NCI-H187 treated with DMSO at 0.1 percent for 48 hours (cell line): ENCODE data around the gene SERP1.
A peak's percentile ranks its signal among the peaks of the same experiment; 100 is the strongest.
"Not testable (repeated sequence)": the region's sequence is repeated elsewhere in the genome, so short reads cannot be mapped to it uniquely, and the experiment has no call there.

ENCODE experiments used
- DNase-seq: peaks from one replicate; lab custom pipeline; 2025; lab: John Stamatoyannopoulos, UW

The SERP1 gene

DNA sequence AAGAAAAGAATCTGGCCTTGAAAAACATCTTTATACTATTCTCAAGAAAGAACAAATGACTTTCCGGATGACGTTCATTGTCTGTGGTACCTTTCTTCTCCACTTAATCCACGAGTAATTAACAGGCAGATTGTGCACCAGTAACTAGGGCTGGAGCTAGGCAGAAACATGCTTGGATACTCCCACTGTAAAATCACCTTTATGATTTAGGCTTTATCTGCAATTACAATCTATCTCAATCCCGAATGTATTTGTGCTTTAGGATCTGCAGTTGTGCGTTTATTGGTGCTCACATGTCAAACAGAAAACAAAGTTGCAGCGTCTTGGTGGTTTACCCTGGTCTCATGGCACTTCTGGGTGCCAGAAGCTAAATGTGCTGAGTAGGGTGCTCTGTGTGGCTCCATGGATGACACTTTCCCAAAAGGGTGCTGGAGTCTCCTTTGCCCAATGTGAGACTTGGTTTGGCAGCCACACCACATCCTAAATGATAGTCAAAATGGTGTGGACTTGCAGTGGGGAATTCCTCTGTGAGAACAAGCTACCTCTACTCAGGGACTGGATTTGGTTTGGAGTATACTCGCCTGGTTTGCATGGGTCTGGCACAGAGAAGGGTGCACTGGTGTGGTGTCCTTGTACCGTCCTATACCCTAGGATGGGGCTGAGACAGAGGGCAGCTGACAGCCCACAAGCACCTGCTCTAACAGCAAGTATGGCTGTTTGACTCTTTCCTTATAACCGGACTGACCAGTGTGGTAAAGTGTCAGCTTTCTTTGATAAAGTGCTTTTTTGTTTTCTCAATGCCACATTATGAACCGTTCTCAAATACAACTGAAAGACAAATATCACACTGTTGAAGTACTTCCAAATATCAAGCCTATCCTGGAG, 7.7 kb downstream of the SERP1 start:
- no peak for DNase-seq

DNA sequence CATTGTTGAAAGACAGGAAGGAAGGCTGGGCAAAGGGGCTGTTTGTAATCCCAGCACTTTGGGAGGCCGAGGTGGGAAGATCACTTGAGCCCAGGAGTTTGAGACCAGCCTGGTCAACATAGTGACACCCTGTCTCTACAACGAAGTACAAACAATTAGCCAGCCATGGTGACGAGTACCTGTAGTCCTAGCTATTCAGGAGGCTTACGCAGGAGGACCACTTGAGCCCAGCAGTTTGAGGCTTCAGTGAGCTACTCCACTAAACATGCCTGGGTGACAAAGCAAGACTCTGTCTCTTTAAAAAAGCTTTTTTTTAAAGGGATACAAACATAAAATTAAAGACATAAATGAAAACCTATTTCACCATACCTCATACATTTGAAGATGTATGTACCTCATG, 11.1 kb downstream of the SERP1 start:
- DNase-seq: no peak

DNA sequence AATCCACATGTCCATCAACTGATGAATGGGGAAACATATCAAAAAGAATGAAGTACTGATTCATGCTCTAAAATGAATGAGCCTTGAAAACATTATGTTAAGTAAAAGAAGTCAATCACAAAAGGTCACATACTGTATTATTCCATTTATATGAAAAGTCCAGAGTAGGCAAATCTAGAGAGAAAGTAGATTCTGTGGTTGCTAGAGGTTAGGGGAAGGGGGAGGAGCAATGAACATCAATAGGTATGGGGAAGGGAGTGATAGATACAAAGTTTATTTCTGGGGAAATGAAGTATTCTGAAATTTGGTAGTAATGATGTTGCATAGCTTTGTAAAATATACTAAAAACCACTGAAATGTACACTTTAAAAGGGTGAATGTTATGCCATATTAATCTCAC, 14.5 kb downstream of the SERP1 start:
- no peak for DNase-seq

DNA sequence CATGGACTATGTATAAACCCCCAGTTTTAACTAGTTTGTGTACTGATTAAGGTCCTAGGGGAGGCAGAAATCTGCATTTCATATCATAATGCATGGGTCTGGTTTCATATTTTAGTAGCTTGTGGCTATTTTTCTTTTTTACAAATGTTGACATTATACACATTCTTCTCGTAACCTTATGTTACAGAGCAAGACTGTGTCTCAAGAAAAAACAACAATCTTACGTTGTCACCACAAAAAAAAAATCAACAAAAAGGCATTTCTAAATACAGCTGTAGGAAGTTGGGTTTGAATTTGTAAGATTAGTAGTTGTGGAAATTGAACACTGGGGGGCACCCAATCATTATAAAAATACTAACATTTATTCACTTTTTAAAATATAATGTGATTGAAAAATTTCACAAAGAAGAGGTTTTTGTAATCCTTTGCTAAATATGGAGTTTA, 17.9 kb downstream of the SERP1 start:
- no peak for DNase-seq

DNA sequence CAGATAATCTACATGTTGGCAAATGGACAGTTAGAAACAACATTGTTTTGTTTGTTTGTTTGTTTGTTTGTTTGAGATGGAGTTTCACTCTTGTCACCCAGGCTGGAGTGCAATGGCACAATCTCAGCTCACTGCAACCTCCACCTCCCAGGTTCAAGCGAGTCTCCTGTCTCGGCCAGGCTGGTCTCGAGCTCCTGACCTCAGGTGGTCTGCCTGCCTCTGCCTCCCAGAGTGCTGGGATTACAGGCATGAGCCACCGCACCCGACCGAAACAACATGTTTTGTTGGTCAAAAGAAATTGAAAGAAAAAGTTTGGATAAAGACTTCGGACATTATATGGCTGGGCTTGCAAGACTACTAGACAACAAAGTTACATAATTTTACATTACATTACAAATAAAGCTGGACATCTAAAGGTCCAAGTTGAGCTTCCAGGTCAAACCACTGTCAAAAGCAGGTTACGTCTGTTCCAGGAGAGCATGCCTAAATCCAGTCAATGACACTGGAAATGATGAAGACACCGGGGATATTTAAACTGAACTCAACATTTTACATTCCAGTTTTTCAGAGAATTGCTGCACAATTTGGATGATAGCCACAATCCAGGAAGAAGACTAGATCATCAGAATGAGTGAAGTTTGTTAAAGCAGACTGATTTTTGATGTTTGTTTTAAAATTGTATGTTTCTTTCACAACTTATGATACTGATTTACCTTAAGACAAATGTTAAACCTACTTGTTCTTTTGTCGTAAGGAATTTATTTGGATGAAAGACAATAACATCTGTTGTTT, 18.6 kb downstream of the SERP1 start:
- DNase-seq: no peak

DNA sequence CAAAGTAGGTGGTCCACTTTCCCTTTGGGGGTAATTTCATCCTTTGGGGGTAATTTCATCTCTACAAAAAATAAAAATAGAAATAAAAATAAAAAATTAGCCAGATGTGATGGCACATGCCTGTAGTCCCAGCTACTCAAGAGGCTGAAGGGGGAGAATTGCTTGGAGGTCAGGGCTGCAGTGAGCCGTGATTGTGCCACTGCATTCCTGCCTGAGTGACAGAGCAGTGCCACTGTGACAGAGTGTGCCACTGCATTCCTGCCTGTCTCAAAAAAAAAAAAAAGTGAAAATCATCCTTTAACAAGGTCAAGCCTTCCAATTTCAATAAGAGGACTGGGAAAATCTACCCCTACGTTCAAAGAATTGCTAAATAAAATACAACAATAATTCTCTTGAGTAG, 22.8 kb downstream of the SERP1 start:
- no peak for DNase-seq

DNA sequence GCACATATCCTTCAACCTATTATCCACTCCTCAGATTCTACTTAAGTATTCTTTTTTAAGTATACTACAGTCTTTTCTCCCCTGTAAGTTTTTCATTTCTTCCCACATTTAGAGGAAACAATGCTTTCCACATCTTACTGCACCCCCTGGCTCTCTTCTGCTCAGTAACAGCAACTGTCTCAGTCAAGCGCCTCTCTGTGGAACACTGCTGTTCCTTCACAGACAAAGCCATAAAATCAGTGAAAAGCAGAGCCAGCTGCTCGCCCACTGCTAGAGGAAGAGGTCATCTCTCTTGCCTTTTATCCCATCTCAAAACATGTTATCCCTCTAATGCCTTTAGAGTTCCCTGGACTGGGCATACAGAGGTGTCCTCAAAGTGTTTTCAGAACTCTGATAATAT, 24.8 kb downstream of the SERP1 start:
- DNase-seq: no peak

DNA sequence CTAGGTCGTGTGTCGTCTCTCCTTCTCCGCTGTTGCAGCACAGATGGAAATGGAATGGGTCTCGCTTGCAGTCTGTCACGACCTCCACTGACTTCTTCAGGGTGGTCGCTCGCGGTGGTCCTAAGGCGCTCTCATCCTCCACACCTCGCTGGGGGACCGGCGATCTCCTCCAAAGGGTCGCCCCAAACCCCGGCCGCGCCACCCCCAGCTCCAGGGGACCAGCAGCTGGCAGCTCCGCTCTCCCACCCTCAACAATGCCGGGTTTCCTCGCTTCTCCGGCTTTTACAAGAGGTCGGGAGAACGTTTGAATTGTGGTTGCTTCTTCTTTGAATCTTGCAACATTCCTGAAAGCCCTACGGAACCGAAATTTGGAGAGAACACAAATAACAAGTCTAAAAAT, 25.9 kb downstream of the SERP1 start:
- DNase-seq: no peak

DNA sequence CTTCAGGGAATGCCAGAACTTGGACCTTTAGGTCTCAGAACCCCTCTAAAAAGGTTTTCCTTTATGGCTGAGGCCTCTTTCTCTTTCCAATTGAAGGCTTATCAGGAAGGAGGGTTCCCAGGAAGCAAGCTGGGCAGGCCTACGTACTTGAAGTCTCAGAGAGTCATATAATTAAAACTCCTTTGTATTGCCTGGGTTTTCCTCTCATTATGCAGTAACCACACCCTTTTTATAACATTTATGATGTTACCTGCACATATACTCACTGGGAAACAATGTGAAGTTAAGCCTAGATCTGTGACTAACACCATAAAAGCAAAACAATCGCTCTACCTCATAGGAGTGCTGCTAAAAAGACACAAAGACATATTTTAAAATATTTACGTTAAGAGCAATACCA, 27.3 kb downstream of the SERP1 start:
- DNase-seq: no peak

DNA sequence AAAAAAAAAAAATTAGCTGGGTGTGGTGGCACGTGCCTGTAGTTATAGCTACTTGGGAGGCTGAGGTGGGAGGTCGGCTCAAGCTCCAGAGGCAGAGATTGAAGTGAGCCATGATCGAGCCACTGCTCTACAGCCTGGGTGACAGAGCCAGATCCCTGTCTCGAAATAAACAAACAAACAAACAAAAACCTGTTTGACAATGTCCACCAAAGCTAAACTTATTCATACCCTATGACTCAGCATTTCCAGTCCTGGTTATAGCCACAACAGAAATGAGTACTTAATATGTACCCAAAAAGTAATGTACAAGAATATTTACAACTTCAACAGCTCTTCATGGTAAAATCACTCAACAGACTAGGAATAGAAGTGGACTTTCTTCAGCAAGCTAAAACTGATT, 31.1 kb downstream of the SERP1 start:
- no peak for DNase-seq

DNA sequence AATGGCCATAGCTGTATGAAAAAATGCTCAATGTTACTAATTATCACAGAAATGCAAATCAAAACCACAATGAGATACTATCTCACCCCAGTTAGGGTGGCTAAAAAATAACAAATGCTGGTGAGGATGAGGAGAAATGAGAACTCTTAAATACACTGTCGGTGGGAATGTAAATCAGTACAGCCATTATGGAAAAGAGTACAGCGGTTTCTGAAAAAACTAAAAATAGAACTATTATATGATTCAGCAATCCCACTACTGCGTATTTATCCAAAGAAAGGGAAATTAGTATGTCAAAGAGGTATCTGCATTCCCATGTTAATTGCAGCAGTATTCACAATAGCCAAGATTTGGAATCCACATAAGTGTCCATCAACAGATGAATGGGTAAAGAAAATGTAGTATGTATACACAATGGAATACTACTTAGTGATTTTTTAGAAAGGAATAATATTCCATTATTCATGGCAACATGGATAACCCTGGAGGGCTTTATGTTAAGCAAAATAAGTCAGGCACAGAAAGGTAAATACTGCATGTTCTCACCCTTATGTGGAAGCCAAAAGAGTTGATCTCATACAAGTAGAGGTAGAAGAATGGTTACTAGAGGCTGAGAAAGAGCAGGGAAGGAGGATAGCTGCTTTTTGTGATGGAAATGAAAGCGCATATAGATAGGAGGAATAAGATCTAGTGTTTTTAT, 35.0 kb downstream of the SERP1 start:
- no peak for DNase-seq

DNA sequence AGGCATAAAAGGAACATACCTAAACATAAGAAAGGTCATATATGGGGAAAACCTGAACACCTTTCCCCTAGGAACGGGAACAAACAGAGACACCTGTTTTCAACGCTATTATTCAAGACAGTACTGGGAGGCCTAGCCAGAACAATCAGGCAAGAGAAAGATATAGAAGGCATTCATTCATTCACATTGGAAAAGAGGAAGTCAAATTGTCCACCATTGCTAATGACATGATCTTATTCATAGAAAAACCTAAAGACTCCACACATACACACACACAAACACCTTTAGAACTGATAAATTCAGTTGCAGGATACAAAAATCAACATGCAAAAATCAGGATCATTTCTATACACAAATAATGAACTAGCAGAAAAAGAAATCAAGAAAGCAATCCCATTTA, 36.5 kb downstream of the SERP1 start:
- no peak for DNase-seq

DNA sequence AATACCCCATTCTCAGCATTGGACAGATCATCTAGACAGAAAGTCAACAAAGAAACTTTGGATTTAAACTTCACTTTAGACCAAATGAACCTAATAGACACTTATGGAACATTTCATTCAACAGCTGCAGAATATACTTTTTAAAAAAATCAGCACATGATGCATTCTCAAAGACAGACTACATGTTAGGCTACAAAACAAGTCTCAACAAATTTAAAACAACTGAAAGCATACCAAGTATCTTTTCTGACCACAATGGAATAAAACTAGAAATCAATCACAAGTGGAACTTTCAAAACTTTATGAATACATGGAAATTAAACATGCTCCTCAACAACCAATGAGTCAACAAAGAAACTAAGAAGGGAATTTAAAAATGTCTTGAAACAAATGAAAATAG, 37.9 kb downstream of the SERP1 start:
- DNase-seq: no peak

DNA sequence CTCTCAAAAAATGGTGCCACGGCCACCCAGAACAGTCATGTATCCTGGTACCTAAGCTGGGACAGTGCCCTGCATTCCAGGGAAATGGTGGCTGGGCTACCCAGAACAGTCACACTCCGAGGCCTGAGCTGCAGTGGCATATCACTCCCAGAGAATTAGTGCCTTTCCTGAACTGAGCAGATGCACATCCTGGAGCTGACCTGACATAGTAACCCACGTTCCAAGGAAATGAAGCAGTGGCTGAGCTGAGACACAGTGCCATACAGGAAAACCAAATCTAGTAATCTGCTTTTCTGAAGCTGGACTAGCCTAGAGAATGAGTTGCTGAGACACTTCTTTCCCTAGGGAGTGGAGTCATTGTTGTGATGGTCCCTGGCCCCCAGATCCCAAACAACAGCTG, 41.8 kb downstream of the SERP1 start:
- no peak for DNase-seq

DNA sequence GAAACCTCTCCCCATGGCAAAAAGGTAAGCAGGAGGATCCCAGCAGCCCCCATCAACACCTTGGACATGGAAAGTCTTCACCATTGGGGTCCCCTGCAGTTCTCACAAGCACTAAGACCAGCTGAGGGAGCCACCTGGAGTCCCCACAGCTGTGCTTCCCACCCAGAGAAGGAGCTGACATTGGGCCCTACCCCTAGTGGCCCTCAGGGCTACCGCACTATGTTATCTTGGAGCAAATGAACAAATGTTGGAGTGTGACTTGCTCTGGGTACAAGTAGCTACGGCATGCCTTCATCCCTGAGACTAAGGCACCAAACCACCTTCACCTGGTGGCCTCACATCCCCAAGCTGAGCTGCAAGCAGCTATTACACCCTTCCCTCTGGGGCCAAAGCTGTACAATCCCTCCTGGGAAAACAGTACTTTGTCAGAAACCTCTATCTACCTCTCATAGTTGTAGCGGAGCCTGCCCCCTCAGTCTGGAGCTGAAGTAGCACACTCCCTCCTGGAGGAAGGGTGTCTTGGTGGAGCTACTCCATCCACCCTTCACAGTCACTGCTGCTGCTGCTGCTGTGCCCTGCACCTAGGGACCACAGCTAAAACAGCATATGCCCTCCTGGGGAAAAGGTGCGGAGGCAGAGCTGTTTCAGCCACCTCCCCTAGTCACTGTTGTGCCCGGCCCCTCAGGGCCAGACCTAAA, 42.7 kb downstream of the SERP1 start:
- no peak for DNase-seq

DNA sequence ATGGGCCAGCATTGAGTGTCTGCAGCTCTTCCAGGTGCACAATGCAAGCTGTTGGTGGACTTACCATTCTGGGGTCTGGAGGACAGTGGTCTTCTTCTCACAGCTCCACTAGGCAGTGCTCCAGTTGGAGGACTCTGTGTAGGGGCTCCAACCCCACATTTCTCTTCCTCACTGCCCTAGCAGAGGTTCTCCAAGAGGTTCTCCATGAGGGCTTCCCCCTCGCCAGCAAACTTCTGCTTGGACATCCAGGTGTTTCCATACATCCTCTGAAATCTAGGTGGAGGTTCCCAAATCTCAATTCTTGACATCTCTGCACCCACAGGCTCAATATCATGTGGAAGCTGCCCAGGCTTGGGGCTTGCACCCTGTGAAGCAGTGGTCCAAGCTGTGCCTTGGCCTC, 45.3 kb downstream of the SERP1 start:
- DNase-seq: not testable (repeated sequence)

DNA sequence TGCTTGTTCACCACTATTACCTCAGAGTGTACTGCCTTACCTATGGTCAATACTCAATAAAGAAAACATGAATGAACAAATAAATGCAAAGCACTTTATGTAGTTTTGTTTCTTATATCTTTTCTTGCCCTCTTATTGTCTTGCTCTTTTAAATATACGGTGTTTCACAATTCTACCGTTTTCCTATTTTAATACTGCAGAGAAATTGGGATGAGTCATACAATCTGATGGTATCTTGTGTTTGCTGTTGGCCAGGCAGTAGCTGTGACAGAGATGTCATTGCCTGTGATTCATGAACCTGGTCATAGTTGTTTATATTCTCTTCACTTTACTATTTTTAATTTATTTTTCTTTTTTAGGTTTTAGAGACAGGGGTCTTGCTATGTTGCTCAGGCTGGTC, 48.3 kb downstream of the SERP1 start:
- no peak for DNase-seq

DNA sequence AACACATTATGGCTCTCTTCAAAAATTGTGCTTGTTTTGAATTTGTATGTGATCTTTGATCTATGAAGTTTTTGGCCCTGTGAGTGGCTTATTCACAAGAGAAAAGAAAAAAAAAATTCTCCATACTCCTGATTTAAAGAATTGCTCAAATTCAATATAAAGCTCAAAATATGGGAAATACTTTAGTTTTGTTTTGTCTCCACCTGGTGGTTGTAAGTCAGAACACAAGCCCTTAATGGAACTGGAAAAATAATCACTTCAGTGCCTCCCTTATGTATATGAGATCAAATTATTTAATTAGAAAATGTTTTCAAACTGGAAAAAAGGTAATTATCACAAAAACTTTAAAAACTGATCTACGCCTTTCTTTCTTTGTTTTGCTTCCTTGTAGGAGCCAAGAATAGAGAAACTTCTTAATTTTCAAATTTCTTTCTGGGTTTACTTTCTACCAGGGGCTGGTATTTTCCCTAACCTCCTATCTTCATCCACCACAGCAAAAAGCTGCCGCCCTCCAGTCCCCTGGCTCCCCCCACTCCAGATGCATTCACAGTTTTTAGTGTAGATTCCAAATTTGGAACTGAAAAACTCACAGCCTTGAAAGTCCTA, 50.6 kb downstream of the SERP1 start:
- peak; percentile 15 for DNase-seq

DNA sequence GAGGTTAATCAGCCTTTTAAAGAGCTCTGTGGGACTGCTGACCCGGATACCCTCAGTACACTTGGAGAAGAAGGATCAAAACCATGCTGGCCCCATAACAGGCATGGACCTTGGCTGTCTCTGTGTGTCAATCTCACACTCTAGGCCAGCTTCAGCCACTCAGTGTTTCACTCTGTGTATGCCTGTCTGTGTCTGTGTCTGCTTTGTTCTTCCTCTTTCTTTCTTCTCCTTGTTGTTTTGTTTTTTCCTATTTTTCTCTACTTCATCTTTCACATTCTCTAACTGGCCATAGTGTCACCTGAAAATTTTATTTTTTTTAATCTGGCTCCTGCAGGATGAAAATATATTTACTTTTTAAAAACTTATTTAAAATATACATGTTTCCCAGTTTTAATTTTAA, 51.1 kb downstream of the SERP1 start:
- DNase-seq: no peak

DNA sequence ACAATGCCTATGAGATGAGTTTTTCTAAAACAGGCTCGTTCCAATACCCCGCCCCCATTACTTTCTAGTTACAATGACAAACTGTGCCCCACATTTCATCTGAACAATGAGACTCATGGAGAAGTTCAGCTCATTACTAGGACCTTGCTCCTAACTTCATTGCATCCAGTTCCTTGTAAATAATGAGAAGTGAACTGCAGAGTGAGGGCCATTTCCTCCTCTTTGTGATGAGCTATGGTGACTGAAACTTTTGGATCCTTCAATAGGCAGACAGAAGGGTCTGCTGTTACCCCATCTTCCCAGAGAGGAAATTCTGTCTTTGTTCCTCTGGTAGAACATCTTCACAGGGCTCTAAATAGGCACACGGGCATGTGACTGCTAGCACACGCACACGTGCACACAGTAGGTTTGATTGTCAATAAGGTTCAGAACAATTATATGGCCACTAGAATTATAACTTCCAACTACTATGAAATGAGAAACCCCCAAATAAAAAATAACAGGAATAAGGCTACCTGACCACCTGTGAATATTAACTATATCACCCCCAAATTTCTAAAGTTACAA, 51.8 kb downstream of the SERP1 start:
- no peak for DNase-seq
